ENCODE results near the gene ARID3B. TPM values are rescaled to one million over a fixed set of nuclear protein-coding genes. Genes with fewer than 3 reads are reported as not detected.
A peak's percentile ranks its signal among the peaks of the same experiment; 100 is the strongest.

Gene ARID3B
- total RNA-seq, 1 donor from 2014 or later, result 31.5 TPM

- H3K9me3 Mint-ChIP-seq, result no peaks in the 10 kb centered on the region
- Histone ChIP-seq H3K79me2 (ENCODE audit: low read depth) (no peaks in the 10 kb centered on the region), H3K27me3 (no peaks in the 10 kb centered on the region), H3K4me3 (no peak overlapping the region), H3K27ac (no peak overlapping the region), H3K4me1 (no peaks in the 10 kb centered on the region), H3F3A (ENCODE audit: low read depth) (peaks cover 2% of the 10 kb centered on the region), H3K9me3 (ENCODE audit: low read depth) (no peaks in the 10 kb centered on the region), H3K36me3 (peaks cover 5% of the 10 kb centered on the region), H2AFZ (replicated peaks) (no peak overlapping the region), H3K4me2 (no peak overlapping the region), H3K9ac (no peak overlapping the region), H4K20me1 (ENCODE audit: low read depth) (peaks cover 51% of the 10 kb centered on the region)
- no peak for DNase-seq (ENCODE audit: low spot score)
- H3K4me3 Mint-ChIP-seq, result peak overlapping the region; percentile 46
- TF ChIP-seq EZH2 (IDR thresholded peaks at IDR 0.05) (no peak), EZH2phosphoT487 (IDR thresholded peaks at IDR 0.05) (no peak), CTCF (IDR thresholded peaks at IDR 0.05) (no peak)
- H3K4me1 Mint-ChIP-seq, result no peaks in the 10 kb centered on the region
- H3K36me3 Mint-ChIP-seq, result peaks cover 15% of the 10 kb centered on the region
- peaks cover 8% of the 10 kb centered on the region for H3K27me3 Mint-ChIP-seq (ENCODE audit: insufficient read depth, low read depth)
- no peak overlapping the region for H3K27ac Mint-ChIP-seq
These were observed 89.5 kb downstream of the ARID3B start for GRCh38 chr15:74630284-74631086.

GRCh38 chr15:74631087-74631385 lies 90.0 kb downstream of the ARID3B start:
- H3K79me2 ChIP-seq (ENCODE audit: low read depth), result no peaks in the 10 kb centered on the region
- no peak overlapping the region for H2AFZ ChIP-seq (replicated peaks)
- no peaks in the 10 kb centered on the region for H3K4me1 Mint-ChIP-seq
- no peaks in the 10 kb centered on the region for H3K4me1 ChIP-seq
- no peak for DNase-seq (ENCODE audit: low spot score)
- no peak overlapping the region for H3K4me2 ChIP-seq
- H3K9me3 Mint-ChIP-seq, result no peaks in the 10 kb centered on the region
- H3K36me3 ChIP-seq, result peaks cover 5% of the 10 kb centered on the region
- H3K27me3 ChIP-seq, result no peaks in the 10 kb centered on the region
- TF ChIP-seq EZH2 (IDR thresholded peaks at IDR 0.05) (no peak), CTCF (IDR thresholded peaks at IDR 0.05) (no peak), EZH2phosphoT487 (IDR thresholded peaks at IDR 0.05) (no peak)
- no peak overlapping the region for H3K27ac Mint-ChIP-seq
- H3K36me3 Mint-ChIP-seq, result peaks cover 10% of the 10 kb centered on the region
- H3K4me3 ChIP-seq, result no peak overlapping the region
- no peak overlapping the region for H3K9ac ChIP-seq
- no peaks in the 10 kb centered on the region for H3K9me3 ChIP-seq (ENCODE audit: low read depth)
- H3F3A ChIP-seq (ENCODE audit: low read depth), result peaks cover 2% of the 10 kb centered on the region
- no peak overlapping the region for H3K27ac ChIP-seq
- peaks cover 56% of the 10 kb centered on the region for H4K20me1 ChIP-seq (ENCODE audit: low read depth)
- H3K4me3 Mint-ChIP-seq, result no peak overlapping the region
- peaks cover 6% of the 10 kb centered on the region for H3K27me3 Mint-ChIP-seq (ENCODE audit: insufficient read depth, low read depth)

GRCh38 chr15:74631408-74631807 lies 90.4 kb downstream of the ARID3B start:
- no peak overlapping the region for H3K4me3 ChIP-seq
- peaks cover 2% of the 10 kb centered on the region for H3F3A ChIP-seq (ENCODE audit: low read depth)
- no peaks in the 10 kb centered on the region for H3K79me2 ChIP-seq (ENCODE audit: low read depth)
- H3K36me3 ChIP-seq, result peaks cover 5% of the 10 kb centered on the region
- peaks cover 6% of the 10 kb centered on the region for H3K27me3 Mint-ChIP-seq (ENCODE audit: insufficient read depth, low read depth)
- H3K27ac Mint-ChIP-seq, result no peak overlapping the region
- no peaks in the 10 kb centered on the region for H3K9me3 Mint-ChIP-seq
- no peak overlapping the region for H3K9ac ChIP-seq
- H3K27me3 ChIP-seq, result no peaks in the 10 kb centered on the region
- H3K4me1 ChIP-seq, result no peaks in the 10 kb centered on the region
- DNase-seq (ENCODE audit: low spot score), result no peak
- peaks cover 10% of the 10 kb centered on the region for H3K36me3 Mint-ChIP-seq
- no peak overlapping the region for H3K4me2 ChIP-seq
- H3K4me1 Mint-ChIP-seq, result no peaks in the 10 kb centered on the region
- TF ChIP-seq EZH2 (IDR thresholded peaks at IDR 0.05) (no peak), EZH2phosphoT487 (IDR thresholded peaks at IDR 0.05) (no peak)
- H3K4me3 Mint-ChIP-seq, result no peak overlapping the region
- H4K20me1 ChIP-seq (ENCODE audit: low read depth), result peaks cover 58% of the 10 kb centered on the region
- H2AFZ ChIP-seq (replicated peaks), result no peak overlapping the region
- no peak overlapping the region for H3K27ac ChIP-seq
- H3K9me3 ChIP-seq (ENCODE audit: low read depth), result no peaks in the 10 kb centered on the region

GRCh38 chr15:74631935-74632560 lies 91.0 kb downstream of the ARID3B start:
- Histone ChIP-seq H3K4me1 (no peaks in the 10 kb centered on the region), H3K9me3 (ENCODE audit: low read depth) (no peaks in the 10 kb centered on the region), H3K79me2 (ENCODE audit: low read depth) (no peaks in the 10 kb centered on the region), H2AFZ (replicated peaks) (no peak overlapping the region), H3K27me3 (no peaks in the 10 kb centered on the region), H3K27ac (no peak overlapping the region), H4K20me1 (ENCODE audit: low read depth) (peaks cover 64% of the 10 kb centered on the region), H3F3A (ENCODE audit: low read depth) (peaks cover 2% of the 10 kb centered on the region), H3K36me3 (peaks cover 5% of the 10 kb centered on the region), H3K4me2 (no peak overlapping the region), H3K4me3 (no peak overlapping the region), H3K9ac (no peak overlapping the region)
- no peak overlapping the region for H3K27ac Mint-ChIP-seq
- H3K36me3 Mint-ChIP-seq, result peaks cover 12% of the 10 kb centered on the region
- DNase-seq (ENCODE audit: low spot score), result peak; percentile 72
- TF ChIP-seq CTCF (IDR thresholded peaks at IDR 0.05) (peak; percentile 87), EZH2 (IDR thresholded peaks at IDR 0.05) (no peak)
- H3K4me1 Mint-ChIP-seq, result no peaks in the 10 kb centered on the region
- H3K4me3 Mint-ChIP-seq, result no peak overlapping the region
- H3K27me3 Mint-ChIP-seq (ENCODE audit: insufficient read depth, low read depth), result peaks cover 6% of the 10 kb centered on the region
- no peaks in the 10 kb centered on the region for H3K9me3 Mint-ChIP-seq
